Astrocyte of the cerebellum (primary cell): ENCODE data around the gene DENND4A.
"Not testable (repeated sequence)": the region's sequence is repeated elsewhere in the genome, so short reads cannot be mapped to it uniquely, and the experiment has no call there.

Experiments used
- DNase-seq: peaks from one replicate; pipeline ENCODE4 v3.0.0-alpha.2; 2011; ENCODE audit warnings: low read depth
- H3K4me3 ChIP-seq: 2 replicates; pipeline ENCODE4 v1.5.1; 2011; ENCODE audit warnings: mild to moderate bottlenecking, low read depth, low read length, moderate library complexity
- in situ Hi-C: cut with HindIII; loops from 2 replicates; pipeline ENCODE4 v1.10.0; 2017; ENCODE audit warnings: low sequenced_read_pairs
- TF ChIP-seq, protein P1 (sequence below): IDR thresholded peaks from 2 replicates; pipeline ENCODE4 v1.5.1; 2012; ENCODE audit warnings: low read length, low read depth, moderate library complexity, mild to moderate bottlenecking; ENCODE audit errors: missing control alignments

The DENND4A gene

DNA sequence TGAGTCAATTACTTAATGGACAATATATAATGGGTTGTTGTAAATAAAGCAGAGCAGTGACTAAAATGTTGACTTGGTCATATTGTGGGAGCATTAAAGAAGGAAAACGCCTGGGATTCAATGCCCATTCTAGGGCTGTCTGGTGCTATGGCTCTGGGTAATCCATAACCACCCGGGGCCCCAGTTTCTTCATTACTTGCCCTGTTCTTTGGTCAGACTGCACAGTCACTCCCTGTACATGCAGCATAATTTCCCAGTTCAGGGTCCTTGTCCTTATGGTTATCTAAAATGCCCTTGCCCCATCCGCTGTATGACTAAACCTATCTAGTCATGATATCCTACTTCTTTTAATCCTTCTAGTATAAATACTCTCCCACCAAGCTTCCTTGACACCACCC lies 27.5 kb upstream of the DENND4A start:
- H3K4me3 ChIP-seq, result no peak overlapping the region
- TF ChIP-seq, protein P1, sequence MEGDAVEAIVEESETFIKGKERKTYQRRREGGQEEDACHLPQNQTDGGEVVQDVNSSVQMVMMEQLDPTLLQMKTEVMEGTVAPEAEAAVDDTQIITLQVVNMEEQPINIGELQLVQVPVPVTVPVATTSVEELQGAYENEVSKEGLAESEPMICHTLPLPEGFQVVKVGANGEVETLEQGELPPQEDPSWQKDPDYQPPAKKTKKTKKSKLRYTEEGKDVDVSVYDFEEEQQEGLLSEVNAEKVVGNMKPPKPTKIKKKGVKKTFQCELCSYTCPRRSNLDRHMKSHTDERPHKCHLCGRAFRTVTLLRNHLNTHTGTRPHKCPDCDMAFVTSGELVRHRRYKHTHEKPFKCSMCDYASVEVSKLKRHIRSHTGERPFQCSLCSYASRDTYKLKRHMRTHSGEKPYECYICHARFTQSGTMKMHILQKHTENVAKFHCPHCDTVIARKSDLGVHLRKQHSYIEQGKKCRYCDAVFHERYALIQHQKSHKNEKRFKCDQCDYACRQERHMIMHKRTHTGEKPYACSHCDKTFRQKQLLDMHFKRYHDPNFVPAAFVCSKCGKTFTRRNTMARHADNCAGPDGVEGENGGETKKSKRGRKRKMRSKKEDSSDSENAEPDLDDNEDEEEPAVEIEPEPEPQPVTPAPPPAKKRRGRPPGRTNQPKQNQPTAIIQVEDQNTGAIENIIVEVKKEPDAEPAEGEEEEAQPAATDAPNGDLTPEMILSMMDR, result no peak
- no peak for DNase-seq
- in situ Hi-C loops, result no loop called here

DNA sequence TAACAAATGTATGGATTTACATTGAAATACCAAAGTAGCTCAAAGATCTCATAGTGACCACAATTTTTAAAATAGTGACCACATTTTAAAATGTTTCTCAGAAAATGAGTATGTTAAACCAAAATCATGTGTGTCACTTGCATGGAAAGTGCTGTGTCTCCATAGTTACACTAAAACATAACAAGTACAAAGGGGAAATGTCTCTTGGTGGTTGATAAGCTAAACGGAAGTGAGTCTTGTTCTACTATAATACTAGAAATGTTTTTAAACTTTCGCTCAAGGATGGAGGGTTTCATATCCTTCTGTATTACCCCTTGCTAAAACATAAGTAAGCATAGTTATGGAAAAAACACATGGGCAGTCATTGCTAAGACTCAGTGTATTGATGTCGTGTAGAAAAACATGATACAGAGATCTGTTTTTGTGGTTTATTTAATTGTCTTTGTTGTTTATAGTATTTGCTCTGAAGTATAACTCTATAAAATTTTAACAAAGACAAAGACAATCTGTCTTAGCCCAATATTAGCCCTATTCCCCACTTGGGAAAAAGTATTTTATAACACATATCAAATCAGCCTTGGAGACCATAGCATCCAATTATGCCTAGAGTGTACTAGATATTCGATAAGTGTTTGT lies 27.0 kb upstream of the DENND4A start:
- in situ Hi-C loops, result no loop called here
- TF ChIP-seq, protein P1, result no peak
- DNase-seq, result no peak
- H3K4me3 ChIP-seq, result no peak overlapping the region

DNA sequence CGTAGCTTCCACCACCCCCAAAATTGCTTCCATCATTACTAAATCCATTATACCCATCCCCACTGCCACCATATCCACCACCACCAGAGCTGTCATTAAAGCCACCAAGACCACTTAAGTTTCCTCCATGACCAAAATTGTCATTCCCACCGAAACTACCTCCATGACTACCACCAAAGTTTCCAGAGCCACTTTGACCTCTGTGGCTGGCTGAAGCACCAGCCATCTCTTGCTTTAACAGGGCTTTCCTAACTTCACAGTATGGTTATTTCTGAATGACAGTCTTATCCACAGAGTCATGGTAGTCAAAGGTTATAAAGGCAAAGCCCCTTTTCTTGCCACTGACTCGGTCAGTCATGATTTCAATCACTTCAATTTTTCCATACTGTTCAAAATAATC lies 24.3 kb upstream of the DENND4A start:
- in situ Hi-C loops, result no loop called here
- TF ChIP-seq, protein P1, result no peak
- no peak overlapping the region for H3K4me3 ChIP-seq
- DNase-seq, result no peak

DNA sequence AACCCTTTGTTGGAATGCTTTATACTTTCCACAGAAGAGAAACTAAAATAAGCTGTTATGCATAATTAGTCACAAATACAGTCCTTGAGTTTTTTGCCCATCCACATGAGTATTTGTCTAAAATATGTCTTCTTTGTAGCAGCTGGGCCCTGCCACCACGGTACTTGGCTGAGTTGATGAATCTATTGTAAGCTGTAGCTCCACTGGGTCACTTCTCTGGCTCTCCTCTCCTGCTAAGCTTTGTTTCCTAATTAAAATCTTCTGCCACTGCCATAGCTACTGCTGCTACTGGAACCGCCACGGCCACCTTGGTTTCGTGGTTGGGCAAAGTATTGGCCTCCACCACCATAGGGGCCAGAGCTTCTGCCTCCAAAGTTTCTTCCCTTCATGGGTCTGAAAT lies 23.9 kb upstream of the DENND4A start:
- H3K4me3 ChIP-seq, in situ Hi-C loops, DNase-seq: not testable (repeated sequence)

DNA sequence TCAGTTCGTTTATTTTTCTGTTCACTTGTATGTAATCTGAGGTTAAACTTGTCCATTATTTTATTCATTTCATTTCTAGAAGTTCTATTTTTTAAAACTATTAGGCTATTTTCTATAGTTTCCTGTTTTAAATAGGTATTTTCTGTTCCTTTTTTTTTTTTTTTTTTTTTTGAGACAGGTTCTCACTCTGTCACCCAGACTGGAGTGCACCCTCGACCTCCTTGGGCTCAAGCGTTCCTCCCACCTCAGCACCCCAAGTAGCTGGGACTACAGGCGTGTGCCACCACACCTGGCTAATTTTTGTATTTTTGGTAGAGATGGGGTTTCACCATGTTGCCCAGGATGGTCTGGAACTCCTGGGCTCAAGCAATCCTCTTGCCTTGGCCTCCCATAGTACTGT lies 22.2 kb upstream of the DENND4A start:
- in situ Hi-C loops, DNase-seq, H3K4me3 ChIP-seq: not testable (repeated sequence)

DNA sequence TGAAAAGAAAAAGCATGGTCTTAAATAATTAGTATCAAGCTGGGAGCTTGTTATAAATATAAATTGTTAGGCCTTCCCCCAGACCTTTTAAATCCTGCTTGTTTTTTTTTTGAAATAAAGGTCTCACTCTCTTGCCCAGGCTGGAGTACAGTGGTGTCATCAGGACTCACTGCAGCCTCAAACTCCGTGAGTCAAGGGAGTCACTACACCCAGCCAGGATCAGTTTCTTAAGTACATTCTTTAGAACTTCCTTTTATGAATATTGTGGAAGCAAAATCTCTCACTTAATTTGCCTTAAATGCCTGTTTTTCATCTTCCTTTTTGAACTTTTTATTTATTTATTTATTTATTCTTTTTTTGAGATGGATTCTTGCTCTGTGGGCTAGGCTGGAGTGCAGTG lies 20.8 kb upstream of the DENND4A start:
- TF ChIP-seq, protein P1, result no peak
- in situ Hi-C loops, result no loop called here
- no peak overlapping the region for H3K4me3 ChIP-seq
- DNase-seq, result no peak

DNA sequence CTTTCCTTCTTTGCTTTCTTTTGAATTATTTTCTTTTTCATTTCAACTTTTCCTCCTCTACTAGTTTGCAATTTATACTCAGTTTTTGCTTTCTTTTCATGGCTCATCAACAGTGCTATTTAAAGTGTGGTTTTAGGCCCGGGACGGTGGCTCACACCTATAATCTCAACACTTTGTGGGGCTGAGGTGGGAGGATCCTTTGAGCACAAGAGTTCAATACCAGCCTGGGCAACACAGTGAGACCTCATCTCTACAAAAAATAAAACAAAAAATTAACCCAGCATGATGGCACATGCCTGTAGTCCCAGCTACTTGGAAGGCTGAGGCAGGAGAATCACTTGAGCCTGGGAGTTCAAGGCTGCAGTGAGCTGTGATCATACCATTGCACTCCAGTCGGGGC lies 20.4 kb upstream of the DENND4A start:
- TF ChIP-seq, protein P1, result no peak
- in situ Hi-C loops, result no loop called here
- no peak for DNase-seq
- H3K4me3 ChIP-seq, result no peak overlapping the region

DNA sequence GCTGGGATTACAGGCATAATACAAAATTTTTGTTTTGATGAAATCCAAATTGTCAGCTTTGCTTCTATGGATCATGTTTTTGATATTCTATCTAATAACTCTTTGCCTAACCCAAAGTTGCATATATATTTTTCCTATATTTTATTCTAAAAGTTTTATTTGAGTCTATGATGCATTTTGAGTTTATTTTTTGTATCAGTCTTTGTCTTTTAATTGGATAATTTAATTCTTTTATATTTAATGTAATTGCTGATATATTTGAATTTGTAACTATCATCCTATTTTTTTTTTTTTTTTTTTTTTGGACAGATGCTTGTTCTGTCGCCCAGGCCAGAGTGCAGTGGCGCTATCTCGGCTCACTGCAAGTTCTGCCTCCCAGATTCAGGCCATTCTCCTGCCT lies 19.7 kb upstream of the DENND4A start:
- no peak overlapping the region for H3K4me3 ChIP-seq
- in situ Hi-C loops, result no loop called here
- TF ChIP-seq, protein P1, result no peak
- no peak for DNase-seq

DNA sequence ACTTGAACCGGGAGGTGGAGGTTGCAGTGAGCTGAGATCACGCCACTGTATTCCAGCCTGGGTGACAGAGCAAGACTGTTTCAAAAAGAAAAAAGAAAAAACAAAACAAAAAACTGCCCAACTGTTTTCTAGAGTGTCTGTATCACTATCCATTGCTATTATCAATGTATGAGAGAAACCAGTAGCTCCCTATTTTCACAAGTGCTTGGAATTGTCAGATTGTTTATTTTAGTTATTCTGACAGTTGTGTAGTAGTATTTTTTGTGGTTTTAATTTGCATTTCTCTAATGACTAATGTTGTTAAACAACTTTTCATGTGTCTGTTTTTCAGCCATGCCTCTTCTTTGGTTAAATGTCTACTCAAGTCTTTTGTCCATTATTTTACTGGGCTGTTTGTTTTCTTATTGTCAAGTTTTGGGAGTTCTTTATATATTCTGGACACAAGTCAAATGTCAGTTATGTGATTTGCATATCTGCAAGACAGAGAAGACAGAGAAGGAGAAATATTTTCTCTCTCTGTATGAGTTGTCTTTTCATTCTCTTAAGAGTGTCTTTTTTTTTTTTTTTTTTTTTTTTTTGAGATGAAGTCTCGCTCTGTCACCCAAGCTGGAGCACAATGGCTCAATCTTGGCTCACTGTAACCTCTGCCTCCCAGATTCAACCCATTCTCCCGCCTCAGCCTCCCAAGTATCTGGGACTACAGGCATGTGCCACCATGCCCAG lies 19.1 kb upstream of the DENND4A start:
- DNase-seq, in situ Hi-C loops, H3K4me3 ChIP-seq: not testable (repeated sequence)
